Psoas muscle (tissue), 8 donors: ENCODE results near the gene TWF2. TPM values are rescaled to one million over a fixed set of nuclear protein-coding genes. Genes with fewer than 3 reads are reported as not detected.

Source experiments
- ATAC-seq, 4 donors: fragments of 200-7000 bp; cut with Tn5 transposase; one replicate each; pipeline ENCODE4 v1.9.1; 2020; ENCODE audit warnings: moderate library complexity in 3 of 4, mild to moderate bottlenecking in 2 of 4
- DNase-seq, 2 donors: peaks; one replicate each; pipeline ENCODE4 v3.0.0-alpha.2; 2020
- H3K27ac ChIP-seq: fragments of 200-600 bp; one replicate; pipeline ENCODE4 v1.8.0; 2022
- H3K27me3 ChIP-seq, 3 donors: fragments of 200-600 bp in 1 of 3; one replicate each; pipeline versions ENCODE4 v1.6.1 to v1.8.0; 2013 to 2022; ENCODE audit warnings: low read length in 2 of 3, mild to moderate bottlenecking in 2 of 3, moderate library complexity in 1 of 3; ENCODE audit not compliant: insufficient read depth in 3 of 3
- H3K36me3 ChIP-seq, 2 donors: fragments of 200-600 bp in 1 of 2; one replicate each; pipeline versions ENCODE4 v1.6.1 to v1.8.0; 2013 to 2022; ENCODE audit warnings: low read depth in 1 of 2, mild to moderate bottlenecking in 1 of 2, moderate library complexity in 1 of 2; ENCODE audit not compliant: insufficient read depth in 1 of 2
- H3K4me1 ChIP-seq: fragments of 200-600 bp; one replicate; pipeline ENCODE4 v1.8.0; 2022
- H3K4me3 ChIP-seq: fragments of 200-600 bp; one replicate; pipeline ENCODE4 v1.8.0; 2022; ENCODE audit warnings: mild to moderate bottlenecking
- H3K9me3 ChIP-seq: fragments of 200-600 bp; one replicate; pipeline ENCODE4 v1.8.0; 2022
- CTCF ChIP-seq: fragments of 200-600 bp; IDR thresholded peaks from one replicate; pipeline ENCODE4 v1.8.0; 2022; ENCODE audit warnings: antibody characterized with exemption
- WGBS, 3 donors: extraction: QIAGEN DNeasy Blood & Tissue Kit; methylation state at CpG; one replicate each; pipeline versions ENCODE4 v1.1.6 to v1.1.7; 2013; 5-methylcytosine and 5-hydroxymethylcytosine counted together
- intact Hi-C, 2 donors: fragments of 100-400 bp; cut with DNase I; formaldehyde crosslinking; loops; one replicate each; pipeline versions ENCODE4 v1.11.0 to v1.14.2; 2022
- polyA plus RNA-seq, 3 donors: library from polyadenylated mRNA; stranded (reverse); fragments of 200-250 nt; gene quantifications; one replicate each; pipeline ENCODE4 v1.2.3, GENCODE V29; 2013
- total RNA-seq, 4 donors: library from RNA; stranded (reverse); fragmentation: NEBNext Ultra II Directional in 2 of 4; extraction: Animal tissue kit (Norgen Biotek cat#: 25700) in 2 of 4; gene quantifications; one replicate each; pipeline versions ENCODE4 v1.2.1 to v1.2.4, GENCODE V29; 2021 to 2023
- donor health status: healthy with polysubstance abuse.
- donor health status: DM: no; HTN: no; CAD: no; lungs with moderate emphysema.
- donor health status: Bipolar disorder and iron deficiency.
- donor health status: healthy.
- donor health status: DM: yes; HTN: yes; CAD: no.
- donor health status: DM: no; HTN: no; CAD: no.
- donor health status: DM: no; HTN: no; CAD: no.
- donor health status: DM: yes; HTN: yes; CAD: no.

Gene TWF2
- total and polyA plus RNA-seq, 7 donors = 19.6 to 224 (median 136) TPM

- Histone ChIP-seq H3K4me1 (no peaks in the 10 kb centered on the region), H3K27ac (no peak overlapping the region)
- TF ChIP-seq CTCF = no peak
Measured at GRCh38 chr3:52259448-52259847, 20.5 kb upstream of the TWF2 start.

DNA sequence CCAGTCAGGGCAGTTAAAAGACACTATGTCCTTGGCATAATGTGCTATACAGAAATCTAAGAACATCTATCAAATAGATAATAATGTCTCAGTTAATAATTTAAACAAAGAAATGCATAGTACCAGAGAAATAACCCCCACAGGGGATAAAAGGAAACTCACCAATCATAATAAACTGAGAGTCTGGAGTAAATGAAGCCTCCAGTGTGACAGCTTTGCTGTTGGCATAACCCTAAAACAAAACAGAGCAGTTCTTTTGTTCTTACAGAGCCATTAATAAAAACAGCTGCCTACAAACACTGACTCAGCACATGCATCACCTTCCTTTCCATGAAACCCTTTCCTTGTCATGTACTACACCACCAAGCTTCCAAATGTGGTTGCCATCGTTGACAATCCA is 20.1 kb upstream of the TWF2 start:
- peaks cover 44 to 100% of the 10 kb centered on the region in 2 donors for H3K36me3 ChIP-seq
- intact Hi-C loops = no loop called here
- no peak for DNase-seq
- no peak overlapping the region for H3K27ac ChIP-seq
- H3K9me3 ChIP-seq = no peaks in the 10 kb centered on the region
- no peak overlapping the region for H3K4me3 ChIP-seq
- no peak for TF ChIP-seq CTCF
- no peak for ATAC-seq
- no peaks in the 10 kb centered on the region for H3K4me1 ChIP-seq
- WGBS, 3 donors = 62 to 83% (median 63%) methylated on average over 1 of the region's 1 CpG
- H3K27me3 ChIP-seq = no peaks in the 10 kb centered on the region

More at GRCh38 chr3:52259448-52259847, 20.5 kb upstream of the TWF2 start:
- no peak for ATAC-seq
- Histone ChIP-seq H3K27me3 (no peaks in the 10 kb centered on the region), H3K4me3 (no peak overlapping the region), H3K9me3 (no peaks in the 10 kb centered on the region), H3K36me3 (peaks cover 48 to 100% of the 10 kb centered on the region in 2 donors)
- no peak for DNase-seq
- WGBS, 3 donors = 85 to 90% (median 87%) methylated on average over 4 of the region's 4 CpGs
- intact Hi-C loops = no loop called here

- Histone ChIP-seq H3K4me1 (no peaks in the 10 kb centered on the region), H3K9me3 (no peaks in the 10 kb centered on the region)
- WGBS, 3 donors = 82 to 89% (median 84%) methylated on average over 4 of the region's 4 CpGs
Measured at GRCh38 chr3:52257911-52258310, 19.0 kb upstream of the TWF2 start.

DNA sequence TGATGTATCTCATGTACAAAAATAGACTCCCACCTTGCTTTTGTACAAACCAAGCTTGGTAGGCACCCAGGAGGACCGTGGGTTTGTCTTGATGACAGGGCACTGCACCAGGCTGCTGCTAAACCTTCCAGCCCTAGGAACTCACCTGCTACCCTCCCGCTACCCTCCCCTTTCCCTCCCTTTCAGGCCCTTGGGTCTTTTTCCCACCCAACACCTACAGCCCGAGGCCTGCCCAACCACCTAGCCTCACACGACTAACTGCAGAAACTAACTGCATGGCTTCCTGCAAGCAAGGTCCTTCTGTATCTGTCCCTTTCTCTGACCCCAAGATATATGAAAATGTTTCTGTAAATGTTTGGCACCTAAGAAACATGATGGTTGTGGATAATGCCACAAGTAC is 17.7 kb upstream of the TWF2 start:
- Histone ChIP-seq H3K4me3 (no peak overlapping the region), H3K36me3 (peaks cover 35 to 100% of the 10 kb centered on the region in 2 donors), H3K9me3 (no peaks in the 10 kb centered on the region), H3K4me1 (peaks cover 7% of the 10 kb centered on the region), H3K27ac (no peak overlapping the region), H3K27me3 (no peaks in the 10 kb centered on the region)
- DNase-seq (no peak), ATAC-seq (no peak)
- 78 to 91% (median 81%) methylated on average over 4 of the region's 4 CpGs for WGBS, 3 donors
- intact Hi-C loops = no loop called here
- no peak for TF ChIP-seq CTCF

More at GRCh38 chr3:52257911-52258310, 19.0 kb upstream of the TWF2 start:
- TF ChIP-seq CTCF = no peak
- H3K27ac ChIP-seq = no peak overlapping the region
- no peak overlapping the region for H3K4me3 ChIP-seq
- no peak for ATAC-seq
- intact Hi-C loops = no loop called here
- DNase-seq = no peak
- peaks cover 42 to 100% of the 10 kb centered on the region in 2 donors for H3K36me3 ChIP-seq
- no peaks in the 10 kb centered on the region for H3K27me3 ChIP-seq

DNA sequence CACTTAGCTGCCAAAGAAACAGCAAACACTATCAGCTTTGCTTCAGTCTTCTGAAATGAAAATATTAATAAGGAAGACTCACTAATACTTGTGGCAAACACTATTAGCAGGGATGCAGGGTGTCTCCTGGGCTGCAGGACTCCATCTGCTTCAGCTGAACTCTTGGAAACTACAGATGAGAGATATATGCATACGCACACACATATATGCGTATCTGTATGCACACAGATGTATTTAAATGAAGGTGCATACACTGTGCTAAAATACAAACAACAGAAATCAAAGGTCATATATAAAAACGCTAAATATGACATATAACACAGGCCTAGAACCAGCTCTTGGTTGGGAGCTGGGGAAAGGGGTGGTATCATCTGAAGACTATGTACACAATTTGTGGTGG is 17.2 kb upstream of the TWF2 start:
- H3K4me1 ChIP-seq = peaks cover 12% of the 10 kb centered on the region
- no peak for DNase-seq
- no peak overlapping the region for H3K27ac ChIP-seq
- H3K36me3 ChIP-seq = peaks cover 33 to 100% of the 10 kb centered on the region in 2 donors
- no peak for TF ChIP-seq CTCF
- no peaks in the 10 kb centered on the region for H3K9me3 ChIP-seq
- intact Hi-C loops = no loop called here
- H3K4me3 ChIP-seq = no peak overlapping the region
- WGBS, 3 donors = 89 to 97% (median 90%) methylated on average over 3 of the region's 3 CpGs
- no peak for ATAC-seq
- H3K27me3 ChIP-seq = no peaks in the 10 kb centered on the region
